Ovary (tissue), 9 donors: ENCODE data around the gene TRAPPC2L. TPM values are rescaled to one million over a fixed set of nuclear protein-coding genes. Genes with fewer than 3 reads are reported as not detected.

Experiments used
- DNase-seq, 5 donors: peaks; one replicate each; pipeline ENCODE4 v3.0.0-alpha.2; 2019 to 2020
- H3K27ac ChIP-seq, 2 donors: fragments of 200-600 bp; one replicate each; pipeline versions ENCODE4 v1.5.1 to v1.8.0; 2019 to 2022
- H3K27me3 ChIP-seq: fragments of 200-600 bp; one replicate; pipeline ENCODE4 v1.8.0; 2022
- H3K36me3 ChIP-seq: fragments of 200-600 bp; sonication (generic); one replicate; pipeline ENCODE4 v1.5.1; 2019
- H3K4me1 ChIP-seq: one replicate; pipeline ENCODE4 v1.8.1; 2013; ENCODE audit warnings: mild to moderate bottlenecking, moderate library complexity; ENCODE audit not compliant: insufficient read depth
- H3K4me3 ChIP-seq: fragments of 200-600 bp; sonication (generic); one replicate; pipeline ENCODE4 v1.5.1; 2017
- H3K9me3 ChIP-seq, 2 donors: fragments of 200-600 bp in 1 of 2; sonication (generic) in 1 of 2; one replicate each; pipeline versions ENCODE4 v1.5.1 to v1.8.1; 2013 to 2019; ENCODE audit warnings: mild to moderate bottlenecking in 1 of 2, moderate library complexity in 1 of 2
- CTCF ChIP-seq, 3 donors: fragments of 450-650 bp in 2 of 3; fragments of 200-600 bp in 1 of 3; IDR thresholded peaks; one replicate each; pipeline versions ENCODE4 v1.5.1 to v1.8.0; 2016 to 2022; ENCODE audit warnings: antibody characterized with exemption in 3 of 3, mild to moderate bottlenecking in 1 of 3
- EP300 ChIP-seq: sonication (generic); formaldehyde crosslinking; IDR thresholded peaks from one replicate; pipeline ENCODE4 v1.6.1; 2017; ENCODE audit warnings: antibody characterized with exemption
- POLR2A ChIP-seq: fragments of 450-650 bp; IDR thresholded peaks from one replicate; pipeline ENCODE4 v1.6.1; 2017; ENCODE audit warnings: antibody characterized with exemption, mild to moderate bottlenecking, moderate library complexity
- WGBS, 3 donors: extraction: QIAGEN DNeasy Blood & Tissue Kit in 1 of 3; methylation state at CpG; one replicate each; pipeline versions ENCODE4 v1.1.5 to v1.1.7; 2013 to 2017; 5-methylcytosine and 5-hydroxymethylcytosine counted together
- intact Hi-C, 4 donors: fragments of 100-400 bp; cut with DNase I; formaldehyde crosslinking; loops; one replicate each; pipeline versions ENCODE4 v1.11.0 to v1.15.1; 2022 to 2023
- polyA plus RNA-seq, 2 donors: library from polyadenylated mRNA; stranded (reverse); fragments of 200-250 nt in 1 of 2; fragments of 350-450 nt in 1 of 2; fragmentation: Illumina TruSeq in 1 of 2; extraction: RNeasy Lipid Tissue Mini Kit (QIAGEN cat#74804) in 1 of 2; gene quantifications; one replicate each; pipeline ENCODE4 v1.2.3, GENCODE V29; 2013 to 2014
- total RNA-seq, 7 donors: library from RNA; depleted of rRNA in 2 of 7; stranded (reverse); fragments of >200 nt in 2 of 7; fragmentation: NEBNext Ultra II Directional in 3 of 7; extraction: Animal tissue kit (Norgen Biotek cat#: 25700) in 3 of 7; gene quantifications; one replicate each; pipeline versions ENCODE4 v1.1.0 to v1.2.4, GENCODE V29; 2016 to 2023
- donor health status: DM: no; HTN: no; CAD: no; lungs with moderate emphysema.
- donor health status: DM: no; HTN: no; CAD: no.
- donor health status: Bipolar disorder and iron deficiency.
- donor health status: DM: yes; HTN: yes; CAD: no.
- donor health status: DM: no; HTN: no; CAD: no.
- donor health status: DM: yes; HTN: yes; CAD: no.

Gene TRAPPC2L
- total and polyA plus RNA-seq, 9 donors = 37.2 to 101 (median 58.6) TPM

- Histone ChIP-seq H3K36me3 (no peaks in the 10 kb centered on the region), H3K27me3 (no peaks in the 10 kb centered on the region), H3K9me3 (no peaks in the 10 kb centered on the region), H3K27ac (no peak overlapping the region), H3K4me1 (peaks cover 6% of the 10 kb centered on the region), H3K4me3 (no peak overlapping the region)
- intact Hi-C loops = no loop called here
- TF ChIP-seq EP300 (no peak), CTCF (IDR thresholded peaks at IDR 0.05) (no peak), POLR2A (no peak)
- 90 to 93% (median 92%) methylated on average over 38 to 39 of the region's 39 CpGs for WGBS, 3 donors
- DNase-seq = no peak
These were observed 27.8 kb downstream of the TRAPPC2L start for GRCh38 chr16:88884569-88885271.

GRCh38 chr16:88885693-88886280, 28.9 kb downstream of the TRAPPC2L start:
- peaks cover 6% of the 10 kb centered on the region for H3K4me1 ChIP-seq
- H3K9me3 ChIP-seq = no peaks in the 10 kb centered on the region
- TF ChIP-seq EP300 (no peak), POLR2A (no peak), CTCF (IDR thresholded peaks at IDR 0.05) (no peak)
- no peak overlapping the region for H3K27ac ChIP-seq
- DNase-seq = no peak
- H3K27me3 ChIP-seq = no peaks in the 10 kb centered on the region
- intact Hi-C loops = no loop called here
- no peak overlapping the region for H3K4me3 ChIP-seq
- H3K36me3 ChIP-seq = no peaks in the 10 kb centered on the region
- WGBS, 3 donors = 81 to 88% (median 83%) methylated on average over 27 to 28 of the region's 28 CpGs

- peaks cover 6% of the 10 kb centered on the region for H3K4me1 ChIP-seq
- 73 to 88% (median 82%) methylated on average over 15 of the region's 15 CpGs for whole genome bisulfite sequencing, 3 donors
- DNase-seq = no peak
- no peaks in the 10 kb centered on the region for H3K9me3 ChIP-seq
- intact Hi-C loops = no loop called here
- no peak overlapping the region for H3K27ac ChIP-seq
- H3K4me3 ChIP-seq = no peak overlapping the region
- no peaks in the 10 kb centered on the region for H3K27me3 ChIP-seq
- H3K36me3 ChIP-seq = no peaks in the 10 kb centered on the region
- TF ChIP-seq EP300 (no peak), CTCF (IDR thresholded peaks at IDR 0.05) (no peak), POLR2A (no peak)
These were observed 29.5 kb downstream of the TRAPPC2L start for GRCh38 chr16:88886420-88886844.

- DNase-seq = peak; percentile 49 to 80 (median 60)
These were observed 30.1 kb downstream of the TRAPPC2L start for GRCh38 chr16:88886845-88887521.

More at GRCh38 chr16:88886845-88887521, 30.1 kb downstream of the TRAPPC2L start:
- Histone ChIP-seq H3K4me1 (peaks cover 6% of the 10 kb centered on the region), H3K27me3 (no peaks in the 10 kb centered on the region), H3K4me3 (no peak overlapping the region), H3K27ac (no peak overlapping the region), H3K9me3 (no peaks in the 10 kb centered on the region), H3K36me3 (no peaks in the 10 kb centered on the region)
- TF ChIP-seq CTCF (IDR thresholded peaks at IDR 0.05) (no peak), POLR2A (no peak), EP300 (no peak)
- intact Hi-C loops = no loop called here
- 43 to 62% (median 54%) methylated on average over 38 to 39 of the region's 39 CpGs for WGBS, 3 donors
